Liver (tissue), 9 donors: ENCODE measurements around the gene ONECUT1. TPM values are rescaled to one million over a fixed set of nuclear protein-coding genes. Genes with fewer than 3 reads are reported as not detected.

Experiments used
- DNase-seq: peaks from one replicate; pipeline ENCODE4 v3.0.0-alpha.2; 2017; ENCODE audit warnings: low spot score
- H3K27ac ChIP-seq, 2 donors: one replicate each; pipeline ENCODE4 v1.7.0; 2013; ENCODE audit warnings: inconsistent platforms in 2 of 2, low read length in 2 of 2, control low read depth in 1 of 2, low read depth in 1 of 2, mild to moderate bottlenecking in 1 of 2
- H3K27me3 ChIP-seq, 4 donors: one replicate each; pipeline versions ENCODE4 v1.6.1 to v1.7.0; 2013; ENCODE audit warnings: low read length in 3 of 4, inconsistent platforms in 1 of 4, mild to moderate bottlenecking in 1 of 4, moderate library complexity in 1 of 4; ENCODE audit not compliant: control insufficient read depth in 4 of 4, insufficient read depth in 4 of 4
- H3K36me3 ChIP-seq, 4 donors: one replicate each; pipeline versions ENCODE4 v1.6.1 to v1.7.0; 2013; ENCODE audit warnings: low read length in 3 of 4, mild to moderate bottlenecking in 3 of 4, low read depth in 1 of 4, moderate library complexity in 1 of 4; ENCODE audit not compliant: control insufficient read depth in 4 of 4, insufficient read depth in 3 of 4
- H3K4me1 ChIP-seq, 4 donors: one replicate each; pipeline versions ENCODE4 v1.6.1 to v1.7.0; 2013; ENCODE audit warnings: low read length in 3 of 4, mild to moderate bottlenecking in 3 of 4, moderate library complexity in 1 of 4; ENCODE audit not compliant: control insufficient read depth in 4 of 4, insufficient read depth in 4 of 4
- H3K4me3 ChIP-seq, 3 donors: one replicate each; pipeline versions ENCODE4 v1.6.1 to v1.7.0; 2013; ENCODE audit warnings: low read length in 3 of 3, control low read depth in 1 of 3, low read depth in 1 of 3, mild to moderate bottlenecking in 1 of 3
- H3K9ac ChIP-seq, 2 donors: one replicate each; pipeline ENCODE4 v1.7.0; 2013; ENCODE audit warnings: low read length in 2 of 2, mild to moderate bottlenecking in 2 of 2, moderate library complexity in 2 of 2, control low read depth in 1 of 2, low read depth in 1 of 2
- H3K9me3 ChIP-seq, 4 donors: one replicate each; pipeline versions ENCODE4 v1.6.1 to v1.7.0; 2013; ENCODE audit warnings: low read length in 3 of 4; ENCODE audit not compliant: control insufficient read depth in 4 of 4
- CTCF ChIP-seq: fragments of 150-350 bp; IDR thresholded peaks from 2 replicates; pipeline ENCODE4 v1.5.1; 2017; ENCODE audit warnings: improper control_type of control experiment, low read depth, low read length; ENCODE audit not compliant: missing input control
- EGR1 ChIP-seq, 2 donors: IDR thresholded peaks; 2 replicates each; pipeline ENCODE4 v1.6.1; 2016 to 2018; ENCODE audit warnings: antibody characterized with exemption in 2 of 2, low read depth in 2 of 2
- FOXA1 ChIP-seq: IDR thresholded peaks from 2 replicates; pipeline ENCODE4 v1.6.1; 2016; ENCODE audit warnings: antibody characterized with exemption
- FOXA2 ChIP-seq: IDR thresholded peaks from 2 replicates; pipeline ENCODE4 v1.6.1; 2016; ENCODE audit warnings: antibody characterized with exemption
- GABPA ChIP-seq, 2 donors: IDR thresholded peaks in 1 of 2; conservative IDR thresholded peaks in 1 of 2; 2 replicates each; pipeline ENCODE4 v1.6.1; 2016; ENCODE audit warnings: antibody characterized with exemption in 2 of 2, mild to moderate bottlenecking in 1 of 2, moderate library complexity in 1 of 2
- HNF4A ChIP-seq, 2 donors: conservative IDR thresholded peaks; 2 replicates each; pipeline ENCODE4 v1.6.1; 2016; ENCODE audit warnings: antibody characterized with exemption in 2 of 2, mild to moderate bottlenecking in 2 of 2
- HNF4G ChIP-seq: IDR thresholded peaks from 2 replicates; pipeline ENCODE4 v1.6.1; 2016; ENCODE audit warnings: antibody characterized with exemption
- JUND ChIP-seq, 2 donors: IDR thresholded peaks; 2 replicates each; pipeline ENCODE4 v1.6.1; 2016; ENCODE audit warnings: antibody characterized with exemption in 2 of 2
- MAX ChIP-seq: IDR thresholded peaks from 2 replicates; pipeline ENCODE4 v1.6.1; 2016; ENCODE audit warnings: antibody characterized with exemption
- NR2F2 ChIP-seq: IDR thresholded peaks from 2 replicates; pipeline ENCODE4 v1.6.1; 2016; ENCODE audit warnings: antibody characterized with exemption
- RAD21 ChIP-seq, 2 donors: IDR thresholded peaks; 2 replicates each; pipeline ENCODE4 v1.6.1; 2016; ENCODE audit warnings: antibody characterized with exemption in 2 of 2, mild to moderate bottlenecking in 2 of 2
- REST ChIP-seq: IDR thresholded peaks from 2 replicates; pipeline ENCODE4 v1.6.1; 2016; ENCODE audit warnings: antibody characterized with exemption, mild to moderate bottlenecking
- RXRA ChIP-seq, 2 donors: IDR thresholded peaks; 2 replicates each; pipeline ENCODE4 v1.6.1; 2017 to 2018; ENCODE audit warnings: antibody characterized with exemption in 2 of 2, mild to moderate bottlenecking in 1 of 2
- SP1 ChIP-seq: IDR thresholded peaks from 2 replicates; pipeline ENCODE4 v1.6.1; 2018; ENCODE audit warnings: antibody characterized with exemption, mild to moderate bottlenecking
- TAF1 ChIP-seq: conservative IDR thresholded peaks from 2 replicates; pipeline ENCODE4 v1.6.1; 2016; ENCODE audit warnings: antibody characterized with exemption, mild to moderate bottlenecking
- YY1 ChIP-seq: IDR thresholded peaks from 2 replicates; pipeline ENCODE4 v1.6.1; 2016; ENCODE audit warnings: antibody characterized with exemption, mild to moderate bottlenecking
- ZBTB33 ChIP-seq: IDR thresholded peaks from 2 replicates; pipeline ENCODE4 v1.6.1; 2016; ENCODE audit warnings: antibody characterized with exemption
- WGBS: extraction: QIAGEN DNeasy Blood & Tissue Kit; methylation state at CpG from one replicate; pipeline ENCODE4 v1.1.7; 2013; 5-methylcytosine and 5-hydroxymethylcytosine counted together
- polyA plus RNA-seq, 2 donors: library from polyadenylated mRNA; stranded (reverse) in 1 of 2; unstranded in 1 of 2; fragments of 200-250 nt in 1 of 2; fragments of >200 nt in 1 of 2; fragmentation: Nextera tagmentation in 1 of 2; extraction: Ambion mirVana in 1 of 2; gene quantifications; one replicate each; pipeline versions ENCODE4 v1.2.1 to v1.2.3, GENCODE V29; 2013 to 2015
- total RNA-seq, 2 donors: library from RNA; depleted of rRNA; stranded (reverse); fragments of >200 nt; gene quantifications; one replicate each; pipeline ENCODE4 v1.2.3, GENCODE V29; 2014
- TF ChIP-seq, protein P1 (sequence below): IDR thresholded peaks from 2 replicates; pipeline ENCODE4 v1.6.1; 2016; ENCODE audit warnings: antibody characterized with exemption
- donor health status: healthy.
- donor health status: healthy.
- donor health status: healthy.
- donor health status: healthy.
- donor health status: healthy.

The ONECUT1 gene
- total and polyA plus RNA-seq, 4 donors, result 7.7 to 51.0 (median 14.8) TPM

DNA sequence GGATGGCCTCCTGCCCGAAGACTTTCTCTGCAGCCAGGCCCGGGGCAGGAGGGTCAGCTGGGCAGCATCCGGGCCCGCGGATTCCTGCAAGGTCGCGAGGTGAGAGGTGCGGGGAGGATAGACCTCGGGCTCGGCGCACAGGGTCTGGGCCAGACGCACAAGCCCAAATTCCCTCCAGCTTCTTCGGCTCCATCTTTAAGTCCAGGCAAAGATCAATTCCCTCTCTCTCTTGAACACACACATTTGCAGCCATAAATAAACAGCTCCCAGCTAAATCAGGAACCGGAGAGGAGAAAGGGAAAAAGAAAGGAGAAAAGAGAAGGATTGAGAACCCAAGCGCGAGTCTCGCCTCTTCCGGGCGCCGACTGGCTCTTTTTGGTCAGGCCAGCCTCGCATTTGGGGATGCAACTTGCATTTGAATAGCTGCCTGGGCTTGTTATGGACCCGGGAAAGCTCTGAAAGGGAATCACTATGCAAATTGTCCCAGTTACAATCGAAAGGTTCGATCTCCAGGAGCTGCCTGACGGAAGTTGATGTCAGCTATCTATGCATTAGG, 14.5 kb upstream of the ONECUT1 start:
- TF ChIP-seq RXRA (IDR thresholded peaks at IDR 0.05) (peak in 1 of 2 donors; percentile 50), SP1 (no peak), TAF1 (peak; percentile 17)
- peak overlapping the region; percentile 56 to 73 for H3K9ac ChIP-seq
- under 1% methylated on average over 25 of the region's 25 CpGs for WGBS
- peaks cover 11 to 67% (median 46%) of the 10 kb centered on the region in 4 donors for H3K4me1 ChIP-seq
- H3K36me3 ChIP-seq, result no peaks in the 10 kb centered on the region
- DNase-seq, result no peak
- no peaks in the 10 kb centered on the region for H3K9me3 ChIP-seq
- no peaks in the 10 kb centered on the region for H3K27me3 ChIP-seq
- peak overlapping the region; percentile 45 to 75 (median 55) for H3K4me3 ChIP-seq
- H3K27ac ChIP-seq, result peak overlapping the region; percentile 97 to 98

GRCh38 chr15:52803467-52804306, 13.6 kb upstream of the ONECUT1 start:
- peak overlapping the region; percentile 50 to 75 (median 55) for H3K4me3 ChIP-seq
- H3K36me3 ChIP-seq, result no peaks in the 10 kb centered on the region
- peak; percentile 56 to 71 for TF ChIP-seq RAD21 (IDR thresholded peaks at IDR 0.05)
- no peak for TF ChIP-seq CTCF
- TF ChIP-seq FOXA1, result no peak
- TF ChIP-seq YY1, result peak; percentile 79
- peak; percentile 91 for TF ChIP-seq REST
- peak; percentile 97 to 99 for TF ChIP-seq RXRA (IDR thresholded peaks at IDR 0.05)
- peak in 1 of 2 donors; percentile 47 for TF ChIP-seq EGR1 (IDR thresholded peaks at IDR 0.05; ENCODE audit: low read depth in 2 of 2)
- TF ChIP-seq JUND (IDR thresholded peaks at IDR 0.05), result peak; percentile 46 to 69
- peak; percentile 93 for TF ChIP-seq SP1
- TF ChIP-seq MAX, result peak; percentile 66
- peak; percentile 73 for TF ChIP-seq NR2F2
- TF ChIP-seq, protein P1, sequence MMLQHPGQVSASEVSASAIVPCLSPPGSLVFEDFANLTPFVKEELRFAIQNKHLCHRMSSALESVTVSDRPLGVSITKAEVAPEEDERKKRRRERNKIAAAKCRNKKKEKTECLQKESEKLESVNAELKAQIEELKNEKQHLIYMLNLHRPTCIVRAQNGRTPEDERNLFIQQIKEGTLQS, result no peak
- peak; percentile 74 for TF ChIP-seq ZBTB33
- peak; percentile 77 to 90 for TF ChIP-seq HNF4A (conservative IDR thresholded peaks at IDR 0.05)
- TF ChIP-seq GABPA (IDR thresholded peaks at IDR 0.05 in 1 of 2, conservative IDR thresholded peaks at IDR 0.05 in 1 of 2), result peak in 1 of 2 donors; percentile 33
- no peak for TF ChIP-seq HNF4G
- peak; percentile 89 for TF ChIP-seq TAF1
- TF ChIP-seq FOXA2, result peak; percentile 72
- peak overlapping the region; percentile 97 to 98 for H3K27ac ChIP-seq
- peaks cover 14 to 76% (median 56%) of the 10 kb centered on the region in 4 donors for H3K4me1 ChIP-seq
- H3K27me3 ChIP-seq, result no peaks in the 10 kb centered on the region
- no peak for DNase-seq
- peak overlapping the region in 1 of 2 donors; percentile 97 for H3K9ac ChIP-seq
- WGBS, result 1% methylated on average over 49 of the region's 49 CpGs
- H3K9me3 ChIP-seq, result no peaks in the 10 kb centered on the region
